GM12878 (cell line): ENCODE measurements around the gene TRHDE.

Experiments used
- BHLHE40 ChIP-seq, 2 experiments: fragments of 450-650 bp in 1 of 2; IDR thresholded peaks; 2 replicates each; pipeline ENCODE4 v1.6.1; 2011 to 2017; ENCODE audit warnings: low read depth in 2 of 2, borderline replicate concordance in 1 of 2, improper control_type of control experiment in 1 of 2, low read length in 1 of 2, mild to moderate bottlenecking in 1 of 2
- CTCF ChIP-seq, 3 experiments: IDR thresholded peaks in 2 of 3; conservative IDR thresholded peaks in 1 of 3; 2 replicates each; pipeline ENCODE4 v1.5.1; 2011; ENCODE audit warnings: low read depth in 3 of 3, low read length in 3 of 3, mild to moderate bottlenecking in 3 of 3, control low read depth in 2 of 3, moderate library complexity in 2 of 3, inconsistent platforms in 1 of 3, mixed read lengths in 1 of 3; ENCODE audit not compliant: control insufficient read depth in 2 of 3, insufficient read depth in 1 of 3; ENCODE audit errors: extremely low read depth in 1 of 3
- EP300 ChIP-seq, 2 experiments: fragments of 150-350 bp in 1 of 2; IDR thresholded peaks; 2 replicates each; pipeline ENCODE4 v1.6.1; 2011 to 2012; ENCODE audit warnings: low read depth in 2 of 2, low read length in 2 of 2, borderline replicate concordance in 1 of 2, improper control_type of control experiment in 1 of 2, inconsistent platforms in 1 of 2; ENCODE audit not compliant: control insufficient read depth in 1 of 2
- JUND ChIP-seq: IDR thresholded peaks from 2 replicates; pipeline ENCODE4 v1.6.1; 2012; ENCODE audit warnings: low read depth, mild to moderate bottlenecking, low read length, improper control_type of control experiment, moderate library complexity
- NFIC ChIP-seq: IDR thresholded peaks from 2 replicates; pipeline ENCODE4 v1.6.1; 2012; ENCODE audit warnings: low read depth, mild to moderate bottlenecking, inconsistent platforms, low read length, moderate library complexity
- SREBF2 ChIP-seq: IDR thresholded peaks from 2 replicates; pipeline ENCODE4 v1.6.1; 2012; ENCODE audit warnings: mild to moderate bottlenecking, low read length
- TCF12 ChIP-seq: IDR thresholded peaks from 2 replicates; pipeline ENCODE4 v1.6.1; 2011; ENCODE audit warnings: low read depth, mild to moderate bottlenecking, low read length
- YY1 ChIP-seq: IDR thresholded peaks from 2 replicates; pipeline ENCODE4 v1.6.1; 2011; ENCODE audit warnings: low read depth, mild to moderate bottlenecking, low read length

GRCh38 chr12:72658615-72659014 is 386.4 kb downstream of the TRHDE start:
- TF ChIP-seq BHLHE40 (IDR thresholded peaks at IDR 0.05; ENCODE audit: borderline replicate concordance in 1 of 2, low read depth in 2 of 2, low read length in 1 of 2) (no peak), CTCF (IDR thresholded peaks at IDR 0.05 in 2 of 3, conservative IDR thresholded peaks at IDR 0.05 in 1 of 3; ENCODE audit: control insufficient read depth in 2 of 3, extremely low read depth in 1 of 3, insufficient read depth in 1 of 3, low read depth in 3 of 3, low read length in 3 of 3) (no peak), YY1 (no peak), EP300 (IDR thresholded peaks at IDR 0.05; ENCODE audit: borderline replicate concordance in 1 of 2, control insufficient read depth in 1 of 2, low read depth in 2 of 2, low read length in 2 of 2) (no peak), SREBF2 (no peak), NFIC (no peak), JUND (no peak), TCF12 (no peak)
